ENCODE results near the gene BCAT1.

Gene BCAT1

GRCh38 chr12:24894879-24895278, 54.0 kb downstream of the BCAT1 start:
- DNase-seq: no peak
- TF ChIP-seq CTCF (IDR thresholded peaks at IDR 0.05; ENCODE audit: low read depth, low read length): no peak
- Histone ChIP-seq H3K4me1 (peaks cover 20% of the 10 kb centered on the region), H3K4me3 (ENCODE audit: low read depth, low read length) (no peak overlapping the region), H3K9me3 (no peaks in the 10 kb centered on the region), H3K27me3 (no peaks in the 10 kb centered on the region), H3K36me3 (peaks cover 64% of the 10 kb centered on the region)

- H3K9me3 ChIP-seq: no peaks in the 10 kb centered on the region
- no peak overlapping the region for H3K4me3 ChIP-seq (ENCODE audit: low read depth, low read length)
- DNase-seq: no peak
- H3K27me3 ChIP-seq: no peaks in the 10 kb centered on the region
- peaks cover 61% of the 10 kb centered on the region for H3K36me3 ChIP-seq
- peaks cover 26% of the 10 kb centered on the region for H3K4me1 ChIP-seq
- no peak for TF ChIP-seq CTCF (IDR thresholded peaks at IDR 0.05; ENCODE audit: low read depth, low read length)
Observed at GRCh38 chr12:24890048-24890803, 58.7 kb downstream of the BCAT1 start.

- Histone ChIP-seq H3K36me3 (peaks cover 52% of the 10 kb centered on the region), H3K4me1 (peaks cover 26% of the 10 kb centered on the region), H3K9me3 (no peaks in the 10 kb centered on the region), H3K27me3 (no peaks in the 10 kb centered on the region), H3K4me3 (ENCODE audit: low read depth, low read length) (no peak overlapping the region)
- DNase-seq: no peak
- no peak for TF ChIP-seq CTCF (IDR thresholded peaks at IDR 0.05; ENCODE audit: low read depth, low read length)
Observed at GRCh38 chr12:24889411-24889810, 59.5 kb downstream of the BCAT1 start.

- Histone ChIP-seq H3K36me3 (peaks cover 46% of the 10 kb centered on the region), H3K9me3 (no peaks in the 10 kb centered on the region), H3K4me3 (ENCODE audit: low read depth, low read length) (no peak overlapping the region), H3K27me3 (no peaks in the 10 kb centered on the region), H3K4me1 (peaks cover 23% of the 10 kb centered on the region)
- TF ChIP-seq CTCF (IDR thresholded peaks at IDR 0.05; ENCODE audit: low read depth, low read length): no peak
- DNase-seq: no peak
Observed at GRCh38 chr12:24888813-24889212, 60.1 kb downstream of the BCAT1 start.

GRCh38 chr12:24884911-24885310, 64.0 kb downstream of the BCAT1 start:
- DNase-seq: no peak
- Histone ChIP-seq H3K9me3 (no peaks in the 10 kb centered on the region), H3K27me3 (no peaks in the 10 kb centered on the region), H3K4me1 (peaks cover 8% of the 10 kb centered on the region), H3K4me3 (ENCODE audit: low read depth, low read length) (no peak overlapping the region), H3K36me3 (peaks cover 39% of the 10 kb centered on the region)
- TF ChIP-seq CTCF (IDR thresholded peaks at IDR 0.05; ENCODE audit: low read depth, low read length): no peak

- Histone ChIP-seq H3K9me3 (no peaks in the 10 kb centered on the region), H3K4me1 (no peaks in the 10 kb centered on the region), H3K4me3 (ENCODE audit: low read depth, low read length) (no peak overlapping the region), H3K36me3 (peaks cover 54% of the 10 kb centered on the region), H3K27me3 (no peaks in the 10 kb centered on the region)
- no peak for TF ChIP-seq CTCF (IDR thresholded peaks at IDR 0.05; ENCODE audit: low read depth, low read length)
- DNase-seq: no peak
Observed at GRCh38 chr12:24881724-24882371, 67.1 kb downstream of the BCAT1 start.
